A673 (cell line): ENCODE results near the gene ARHGAP24.

Source experiments
- CTCF ChIP-seq: fragments of 300-800, 200-600 bp; sonication (generic); conservative IDR thresholded peaks from 2 replicates; pipeline ENCODE4 v1.5.1; 2017; ENCODE audit warnings: low read depth, mild to moderate bottlenecking, antibody characterized with exemption, low read length, moderate library complexity, mixed read lengths
- EZH2 ChIP-seq: fragments of 200-600 bp; sonication (generic); IDR thresholded peaks from 2 replicates; pipeline ENCODE4 v1.6.1; 2017; ENCODE audit warnings: borderline replicate concordance, low read depth, mild to moderate bottlenecking, mixed read lengths, antibody characterized with exemption, low read length; ENCODE audit not compliant: poor library complexity, severe bottlenecking

- TF ChIP-seq EZH2 (no peak), CTCF (no peak)
Measured at GRCh38 chr4:85741381-85741780, 266.4 kb downstream of the ARHGAP24 start.
